GM18867 (cell line): ENCODE data around the gene MAT2B.

Experiments
- ATAC-seq: cut with Tn5 transposase; IDR thresholded peaks from one replicate; pipeline ENCODE4 v1.9.1; 2021; ENCODE audit warnings: mild to moderate bottlenecking, moderate library complexity; ENCODE audit not compliant: unreplicated experiment

Gene MAT2B

GRCh38 chr5:163505368-163506094, at the start of gene MAT2B:
TSS of gene MAT2B (plus strand) at chr5:163505619. CDS start at chr5:163505687, 68 bp downstream.
- peak; percentile 88 for ATAC-seq

GRCh38 chr5:163456029-163456589, 49.3 kb upstream of the MAT2B start:
- ATAC-seq = no peak

- no peak for ATAC-seq
Observed at GRCh38 chr5:163456840-163457239, 48.6 kb upstream of the MAT2B start.

- no peak for ATAC-seq
Observed at GRCh38 chr5:163458778-163459385, 46.5 kb upstream of the MAT2B start.

- peak; percentile 2 for ATAC-seq
Observed at GRCh38 chr5:163459462-163459818, 46.0 kb upstream of the MAT2B start.

- peak; percentile 79 for ATAC-seq
Observed at GRCh38 chr5:163459819-163460561, 45.4 kb upstream of the MAT2B start, which contains the start of gene NUDCD2. TSS of gene NUDCD2 (minus strand) at chr5:163460102. CDS start at chr5:163460050, 52 bp downstream.

GRCh38 chr5:163460562-163461171, 44.8 kb upstream of the MAT2B start, which contains the start of gene HMMR:
TSS of gene HMMR (plus strand) at chr5:163460632. CDS start at chr5:163460693, 61 bp downstream.
- ATAC-seq = no peak

GRCh38 chr5:163463063-163463435, 42.4 kb upstream of the MAT2B start:
- no peak for ATAC-seq

GRCh38 chr5:163467682-163468081, 37.7 kb upstream of the MAT2B start:
- no peak for ATAC-seq

GRCh38 chr5:163473635-163474243, 31.7 kb upstream of the MAT2B start:
- peak; percentile 68 for ATAC-seq

- ATAC-seq = no peak
Observed at GRCh38 chr5:163475411-163475810, 30.0 kb upstream of the MAT2B start.

- ATAC-seq = no peak
Observed at GRCh38 chr5:163478126-163478981, 27.1 kb upstream of the MAT2B start.

GRCh38 chr5:163478982-163479271, 26.5 kb upstream of the MAT2B start:
- no peak for ATAC-seq

- ATAC-seq = peak; percentile 44
Observed at GRCh38 chr5:163489055-163489744, 16.2 kb upstream of the MAT2B start.

GRCh38 chr5:163489745-163490075, 15.7 kb upstream of the MAT2B start:
- ATAC-seq = no peak

- ATAC-seq = no peak
Observed at GRCh38 chr5:163496286-163496685, 9.1 kb upstream of the MAT2B start.

- no peak for ATAC-seq
Observed at GRCh38 chr5:163497315-163497714, 8.1 kb upstream of the MAT2B start.

GRCh38 chr5:163498886-163499285, 6.5 kb upstream of the MAT2B start:
- no peak for ATAC-seq

GRCh38 chr5:163502521-163502920, 2.9 kb upstream of the MAT2B start:
- no peak for ATAC-seq
